Thymus (tissue), 11 donors: ENCODE data around the gene DNAJC21. TPM values are rescaled to one million over a fixed set of nuclear protein-coding genes. Genes with fewer than 3 reads are reported as not detected.

Experiments used
- DNase-seq, 9 donors: peaks; one replicate each; pipeline ENCODE4 v3.0.0-alpha.2; 2013; ENCODE audit warnings: low spot score in 9 of 9, low read depth in 6 of 9, missing footprints in 1 of 9
- H3K27ac ChIP-seq, 2 donors: one replicate each; pipeline ENCODE4 v1.5.1; 2013; ENCODE audit warnings: control low read depth in 1 of 2, low read depth in 1 of 2, low read length in 1 of 2, mild to moderate bottlenecking in 1 of 2, moderate library complexity in 1 of 2
- H3K27me3 ChIP-seq, 2 donors: one replicate each; pipeline ENCODE4 v1.5.1; 2013; ENCODE audit warnings: low read length in 1 of 2; ENCODE audit not compliant: control insufficient read depth in 2 of 2, insufficient read depth in 1 of 2
- H3K36me3 ChIP-seq, 2 donors: one replicate each; pipeline ENCODE4 v1.5.1; 2013; ENCODE audit warnings: low read length in 1 of 2, mild to moderate bottlenecking in 1 of 2, moderate library complexity in 1 of 2; ENCODE audit not compliant: control insufficient read depth in 2 of 2, insufficient read depth in 2 of 2
- H3K4me1 ChIP-seq, 2 donors: one replicate each; pipeline ENCODE4 v1.5.1; 2013; ENCODE audit warnings: low read length in 2 of 2; ENCODE audit not compliant: control insufficient read depth in 2 of 2, insufficient read depth in 2 of 2
- H3K4me3 ChIP-seq, 2 donors: one replicate each; pipeline ENCODE4 v1.5.1; 2013; ENCODE audit warnings: low read length in 2 of 2, control low read depth in 1 of 2, mild to moderate bottlenecking in 1 of 2
- H3K9me3 ChIP-seq, 2 donors: one replicate each; pipeline ENCODE4 v1.5.1; 2013; ENCODE audit warnings: low read length in 1 of 2, mild to moderate bottlenecking in 1 of 2; ENCODE audit not compliant: control insufficient read depth in 2 of 2, insufficient read depth in 1 of 2
- WGBS: extraction: QIAGEN DNeasy Blood & Tissue Kit; methylation state at CpG from one replicate; pipeline ENCODE4 v1.1.7; 2013; 5-methylcytosine and 5-hydroxymethylcytosine counted together
- polyA plus RNA-seq: library from polyadenylated mRNA; stranded (reverse); fragments of 200-250 nt; gene quantifications from one replicate; pipeline ENCODE4 v1.2.3, GENCODE V29; 2013
- total RNA-seq: library from RNA; stranded (reverse); fragments of 120-200 nt; gene quantifications from one replicate; pipeline ENCODE4 v1.2.4, GENCODE V29; 2013
- donor health status: healthy.

Gene DNAJC21
- total and polyA plus RNA-seq, 2 donors: 28.9 to 42.8 TPM

GRCh38 chr5:34897646-34898045 is 31.7 kb upstream of the DNAJC21 start:
- no peak for DNase-seq
- no peak overlapping the region for H3K4me3 ChIP-seq
- no peaks in the 10 kb centered on the region for H3K4me1 ChIP-seq
- no peak overlapping the region for H3K27ac ChIP-seq
- H3K36me3 ChIP-seq: peaks cover 0 to 4% of the 10 kb centered on the region in 2 donors
- H3K27me3 ChIP-seq: no peaks in the 10 kb centered on the region
- H3K9me3 ChIP-seq: no peaks in the 10 kb centered on the region

- peak in 8 of 9 donors; percentile 32 to 72 (median 44) for DNase-seq
- 2% methylated on average over 3 of the region's 3 CpGs for WGBS
Measured at GRCh38 chr5:34898258-34898895, 31.0 kb upstream of the DNAJC21 start.

GRCh38 chr5:34899066-34899465 is 30.3 kb upstream of the DNAJC21 start:
- no peak overlapping the region for H3K4me3 ChIP-seq
- WGBS: 98% methylated on average over 2 of the region's 2 CpGs
- H3K27ac ChIP-seq: no peak overlapping the region
- peaks cover 0 to 4% of the 10 kb centered on the region in 2 donors for H3K36me3 ChIP-seq
- DNase-seq: no peak
- H3K27me3 ChIP-seq: no peaks in the 10 kb centered on the region
- no peaks in the 10 kb centered on the region for H3K9me3 ChIP-seq
- H3K4me1 ChIP-seq: no peaks in the 10 kb centered on the region

More at GRCh38 chr5:34898258-34898895, 31.0 kb upstream of the DNAJC21 start:
- H3K27ac ChIP-seq: no peak overlapping the region
- H3K27me3 ChIP-seq: no peaks in the 10 kb centered on the region
- H3K9me3 ChIP-seq: no peaks in the 10 kb centered on the region
- H3K4me1 ChIP-seq: no peaks in the 10 kb centered on the region
- no peak overlapping the region for H3K4me3 ChIP-seq
- H3K36me3 ChIP-seq: peaks cover 0 to 4% of the 10 kb centered on the region in 2 donors

GRCh38 chr5:34900652-34901051 is 28.7 kb upstream of the DNAJC21 start:
- DNase-seq: no peak
- H3K4me3 ChIP-seq: no peak overlapping the region
- peaks cover 4 to 8% of the 10 kb centered on the region in 2 donors for H3K36me3 ChIP-seq
- 97% methylated on average over 6 of the region's 6 CpGs for WGBS
- no peaks in the 10 kb centered on the region for H3K4me1 ChIP-seq
- H3K9me3 ChIP-seq: no peaks in the 10 kb centered on the region
- no peak overlapping the region for H3K27ac ChIP-seq
- H3K27me3 ChIP-seq: no peaks in the 10 kb centered on the region

GRCh38 chr5:34903260-34903659 is 26.1 kb upstream of the DNAJC21 start:
- no peaks in the 10 kb centered on the region for H3K27me3 ChIP-seq
- no peaks in the 10 kb centered on the region for H3K4me1 ChIP-seq
- peaks cover 9 to 19% of the 10 kb centered on the region in 2 donors for H3K36me3 ChIP-seq
- no peak for DNase-seq
- 82% methylated on average over 1 of the region's 1 CpG for WGBS
- no peak overlapping the region for H3K27ac ChIP-seq
- H3K4me3 ChIP-seq: no peak overlapping the region
- no peaks in the 10 kb centered on the region for H3K9me3 ChIP-seq

- DNase-seq: no peak
- H3K4me1 ChIP-seq: no peaks in the 10 kb centered on the region
- no peaks in the 10 kb centered on the region for H3K9me3 ChIP-seq
- peaks cover 13 to 35% of the 10 kb centered on the region in 2 donors for H3K36me3 ChIP-seq
- H3K27me3 ChIP-seq: no peaks in the 10 kb centered on the region
- H3K4me3 ChIP-seq: no peak overlapping the region
- 94% methylated on average over 2 of the region's 2 CpGs for WGBS
- no peak overlapping the region for H3K27ac ChIP-seq
Measured at GRCh38 chr5:34905564-34905963, 23.8 kb upstream of the DNAJC21 start.

- 95% methylated on average over 2 of the region's 2 CpGs for whole genome bisulfite sequencing
- DNase-seq: no peak
- Histone ChIP-seq H3K27me3 (no peaks in the 10 kb centered on the region), H3K4me3 (no peak overlapping the region), H3K36me3 (peaks cover 4 to 32% of the 10 kb centered on the region in 2 donors), H3K9me3 (peaks cover 0 to 3% of the 10 kb centered on the region in 2 donors), H3K4me1 (peaks cover 7 to 14% of the 10 kb centered on the region in 2 donors), H3K27ac (no peak overlapping the region)
Measured at GRCh38 chr5:34913072-34913471, 16.3 kb upstream of the DNAJC21 start.

- H3K4me1 ChIP-seq: peaks cover 7 to 14% of the 10 kb centered on the region in 2 donors
- DNase-seq: peak in 1 of 9 donors; percentile 32
- WGBS: 5% methylated on average over 20 of the region's 20 CpGs
Measured at GRCh38 chr5:34914671-34915138, 14.7 kb upstream of the DNAJC21 start.

GRCh38 chr5:34915139-34915855 is 14.1 kb upstream of the DNAJC21 start, which contains the start of the genes BRIX1 and RAD1:
Gene BRIX1 (plus strand): TSS chr5:34915711. CDS start chr5:34915739, 28 bp downstream.
Gene RAD1 (minus strand): TSS chr5:34915504. CDS start chr5:34914892, 612 bp downstream.
- under 1% methylated on average over 67 of the region's 67 CpGs for WGBS
- DNase-seq: peak; percentile 78 to 97 (median 92)
- Histone ChIP-seq H3K4me1 (peaks cover 7 to 14% of the 10 kb centered on the region in 2 donors), H3K4me3 (peak within 1 kb of the TSS; percentile 66 to 95), H3K27ac (peak within 1 kb of the TSS; percentile 85 to 87), H3K27me3 (no peaks in the 10 kb centered on the region), H3K9me3 (peaks cover 0 to 3% of the 10 kb centered on the region in 2 donors), H3K36me3 (peaks cover 0 to 18% of the 10 kb centered on the region in 2 donors)

More at GRCh38 chr5:34914671-34915138, 14.7 kb upstream of the DNAJC21 start:
- H3K27ac ChIP-seq: peak overlapping the region; percentile 69 to 85
- peaks cover 3 to 20% of the 10 kb centered on the region in 2 donors for H3K36me3 ChIP-seq
- peak overlapping the region; percentile 66 to 95 for H3K4me3 ChIP-seq
- peaks cover 0 to 3% of the 10 kb centered on the region in 2 donors for H3K9me3 ChIP-seq
- H3K27me3 ChIP-seq: no peaks in the 10 kb centered on the region
